ENCODE data around the gene DPH3.

GRCh38 chr3:16239780-16240179 is 25.0 kb downstream of the DPH3 start:
- TF ChIP-seq, protein P1, sequence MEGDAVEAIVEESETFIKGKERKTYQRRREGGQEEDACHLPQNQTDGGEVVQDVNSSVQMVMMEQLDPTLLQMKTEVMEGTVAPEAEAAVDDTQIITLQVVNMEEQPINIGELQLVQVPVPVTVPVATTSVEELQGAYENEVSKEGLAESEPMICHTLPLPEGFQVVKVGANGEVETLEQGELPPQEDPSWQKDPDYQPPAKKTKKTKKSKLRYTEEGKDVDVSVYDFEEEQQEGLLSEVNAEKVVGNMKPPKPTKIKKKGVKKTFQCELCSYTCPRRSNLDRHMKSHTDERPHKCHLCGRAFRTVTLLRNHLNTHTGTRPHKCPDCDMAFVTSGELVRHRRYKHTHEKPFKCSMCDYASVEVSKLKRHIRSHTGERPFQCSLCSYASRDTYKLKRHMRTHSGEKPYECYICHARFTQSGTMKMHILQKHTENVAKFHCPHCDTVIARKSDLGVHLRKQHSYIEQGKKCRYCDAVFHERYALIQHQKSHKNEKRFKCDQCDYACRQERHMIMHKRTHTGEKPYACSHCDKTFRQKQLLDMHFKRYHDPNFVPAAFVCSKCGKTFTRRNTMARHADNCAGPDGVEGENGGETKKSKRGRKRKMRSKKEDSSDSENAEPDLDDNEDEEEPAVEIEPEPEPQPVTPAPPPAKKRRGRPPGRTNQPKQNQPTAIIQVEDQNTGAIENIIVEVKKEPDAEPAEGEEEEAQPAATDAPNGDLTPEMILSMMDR (conservative IDR thresholded peaks at IDR 0.05) = no peak
- no peak for TF ChIP-seq EZH2 (IDR thresholded peaks at IDR 0.05; ENCODE audit: low read depth)

All from PC-9 (cell line).